IMR-90 (cell line): ENCODE measurements around the gene MAP2K2. TPM values are rescaled to one million over a fixed set of nuclear protein-coding genes. Genes with fewer than 3 reads are reported as not detected.

Experiments
- ATAC-seq: fragments of 200-7000 bp; cut with Tn5 transposase; 2 replicates; pipeline ENCODE4 v1.9.1; 2020; ENCODE audit warnings: low read depth, mild to moderate bottlenecking, moderate library complexity
- BruUV-seq: library from RNA; stranded (reverse); fragments of 400-500 nt; replicated peaks from 2 replicates; lab custom pipeline; 2021; lab: Mats Ljungman, UMichigan
- CTCF ChIA-PET: fragments of 300-600 bp; formaldehyde crosslinking; extraction: SDS; loops from one replicate; lab custom pipeline; 2021; ENCODE audit warnings: antibody characterized with exemption; lab: Yijun Ruan, JAX
- POLR2A ChIA-PET: fragments of 300-600 bp; sonication (Branson Sonifier 250); formaldehyde crosslinking; loops from one replicate; lab custom pipeline; 2022; ENCODE audit warnings: antibody characterized with exemption; ENCODE audit not compliant: unreplicated experiment; lab: Charles Lee
- DNase-seq: peaks from one replicate; pipeline ENCODE4 v3.0.0; 2013
- H2AFZ ChIP-seq: replicated peaks from 2 replicates; pipeline ENCODE3; 2013; ENCODE audit warnings: low read length, mild to moderate bottlenecking; ENCODE audit not compliant: poor library complexity
- H2AK5ac ChIP-seq: 2 replicates; pipeline ENCODE4 v1.6.1; 2013; ENCODE audit warnings: low read depth, low read length, inconsistent platforms
- H2AK9ac ChIP-seq: replicated peaks from 2 replicates; pipeline ENCODE3; 2013; ENCODE audit warnings: mild to moderate bottlenecking, low read depth, low read length, moderate library complexity; ENCODE audit not compliant: poor library complexity
- H2BK120ac ChIP-seq: 2 replicates; pipeline ENCODE4 v1.6.1; 2013; ENCODE audit warnings: low read depth, low read length, inconsistent platforms
- H2BK15ac ChIP-seq: 3 replicates; pipeline ENCODE4 v1.6.1; 2013; ENCODE audit warnings: low read depth, low read length, inconsistent platforms
- H2BK20ac ChIP-seq: 2 replicates; pipeline ENCODE4 v1.6.1; 2013; ENCODE audit warnings: low read depth, mild to moderate bottlenecking, inconsistent platforms, low read length, moderate library complexity
- H2BK5ac ChIP-seq: 2 replicates; pipeline ENCODE4 v1.6.1; 2013; ENCODE audit warnings: mild to moderate bottlenecking, low read depth, low read length, inconsistent platforms; ENCODE audit not compliant: poor library complexity, severe bottlenecking
- H3K14ac ChIP-seq: replicated peaks from 2 replicates; pipeline ENCODE4 v1.6.1; 2013; ENCODE audit warnings: low read depth, low read length, inconsistent platforms
- H3K18ac ChIP-seq: 2 replicates; pipeline ENCODE4 v1.6.1; 2013; ENCODE audit warnings: low read depth, low read length, control low read depth
- H3K23ac ChIP-seq: 2 replicates; pipeline ENCODE4 v1.6.1; 2013; ENCODE audit warnings: low read depth, low read length, inconsistent platforms
- H3K27ac ChIP-seq: 2 replicates; pipeline ENCODE4 v1.5.1; 2013; ENCODE audit warnings: mild to moderate bottlenecking, control low read depth, low read length; ENCODE audit not compliant: insufficient read depth
- H3K27me3 ChIP-seq: 2 replicates; pipeline ENCODE4 v1.6.1; 2013; ENCODE audit warnings: low read length; ENCODE audit not compliant: control insufficient read depth, insufficient read depth
- H3K36me3 ChIP-seq: 2 replicates; pipeline ENCODE4 v1.6.1; 2013; ENCODE audit warnings: low read length, mixed read lengths; ENCODE audit not compliant: control insufficient read depth, insufficient read depth
- H3K4ac ChIP-seq: 2 replicates; pipeline ENCODE4 v1.6.1; 2013; ENCODE audit warnings: low read depth, low read length, inconsistent platforms
- H3K4me1 ChIP-seq: 2 replicates; pipeline ENCODE4 v1.6.1; 2013; ENCODE audit warnings: low read length, mixed read lengths; ENCODE audit not compliant: control insufficient read depth, insufficient read depth
- H3K4me2 ChIP-seq: 2 replicates; pipeline ENCODE4 v1.6.1; 2013; ENCODE audit warnings: low read depth, mild to moderate bottlenecking, control low read depth, low read length, moderate library complexity
- H3K4me3 ChIP-seq: 2 replicates; pipeline ENCODE4 v1.5.1; 2013; ENCODE audit warnings: low read depth, mild to moderate bottlenecking, control low read depth, low read length, moderate library complexity; ENCODE audit not compliant: insufficient read depth
- H3K56ac ChIP-seq: 2 replicates; pipeline ENCODE4 v1.6.1; 2013; ENCODE audit warnings: low read length, inconsistent platforms; ENCODE audit not compliant: insufficient read depth; ENCODE audit errors: extremely low read depth
- H3K79me1 ChIP-seq, 2 experiments: 2 replicates each; pipeline ENCODE4 v1.6.1; 2013; ENCODE audit warnings: low read length in 2 of 2, inconsistent platforms in 1 of 2, low read depth in 1 of 2
- H3K9ac ChIP-seq: 2 replicates; pipeline ENCODE4 v1.6.1; 2013; ENCODE audit warnings: low read depth, low read length, control low read depth
- H3K9me1 ChIP-seq: 2 replicates; pipeline ENCODE4 v1.6.1; 2013; ENCODE audit warnings: low read length, inconsistent platforms; ENCODE audit not compliant: insufficient read depth
- H3K9me3 ChIP-seq: 2 replicates; pipeline ENCODE4 v1.6.1; 2013; ENCODE audit warnings: low read length; ENCODE audit not compliant: control insufficient read depth, insufficient read depth
- H4K20me1 ChIP-seq: 2 replicates; pipeline ENCODE4 v1.6.1; 2013; ENCODE audit warnings: low read length, inconsistent platforms; ENCODE audit not compliant: insufficient read depth
- H4K5ac ChIP-seq: 2 replicates; pipeline ENCODE4 v1.6.1; 2013; ENCODE audit warnings: mild to moderate bottlenecking, low read depth, low read length, control low read depth
- H4K8ac ChIP-seq, 2 experiments: 2 replicates each; pipeline ENCODE4 v1.6.1; 2013; ENCODE audit warnings: low read depth in 2 of 2, low read length in 2 of 2, control low read depth in 1 of 2, inconsistent platforms in 1 of 2
- H4K91ac ChIP-seq: 2 replicates; pipeline ENCODE4 v1.6.1; 2013; ENCODE audit warnings: low read depth, low read length, inconsistent platforms; ENCODE audit not compliant: insufficient read depth
- BHLHE40 ChIP-seq: fragments of 150-350 bp; IDR thresholded peaks from 2 replicates; pipeline ENCODE4 v1.6.1; 2016; ENCODE audit warnings: mild to moderate bottlenecking, low read depth, low read length
- CEBPB ChIP-seq: IDR thresholded peaks from 2 replicates; pipeline ENCODE4 v1.6.1; 2012; ENCODE audit warnings: low read depth, low read length, improper control_type of control experiment
- CHD1 ChIP-seq: IDR thresholded peaks from 2 replicates; pipeline ENCODE4 v1.6.1; 2012; ENCODE audit warnings: low read depth, low read length, improper control_type of control experiment
- FOS ChIP-seq: fragments of 150-350 bp; IDR thresholded peaks from 2 replicates; pipeline ENCODE4 v1.6.1; 2016; ENCODE audit warnings: low read depth, low read length
- MAFK ChIP-seq: IDR thresholded peaks from 2 replicates; pipeline ENCODE4 v1.6.1; 2012; ENCODE audit warnings: low read depth, low read length, improper control_type of control experiment
- MAZ ChIP-seq: IDR thresholded peaks from 2 replicates; pipeline ENCODE4 v1.6.1; 2012; ENCODE audit warnings: low read depth, mild to moderate bottlenecking, low read length, improper control_type of control experiment, moderate library complexity, borderline replicate concordance
- MXI1 ChIP-seq: IDR thresholded peaks from 2 replicates; pipeline ENCODE4 v1.6.1; 2012; ENCODE audit warnings: low read depth, mild to moderate bottlenecking, low read length, moderate library complexity, borderline replicate concordance
- POLR2A ChIP-seq: IDR thresholded peaks from 2 replicates; pipeline ENCODE4 v1.6.1; 2012; ENCODE audit warnings: mild to moderate bottlenecking, low read depth, low read length
- RAD21 ChIP-seq: IDR thresholded peaks from 2 replicates; pipeline ENCODE4 v1.6.1; 2012; ENCODE audit warnings: low read length, improper control_type of control experiment
- RCOR1 ChIP-seq: IDR thresholded peaks from 2 replicates; pipeline ENCODE4 v1.6.1; 2012; ENCODE audit warnings: mild to moderate bottlenecking, low read length, improper control_type of control experiment; ENCODE audit not compliant: insufficient replicate concordance
- SMC3 ChIP-seq: fragments of 150-350 bp; IDR thresholded peaks from 2 replicates; pipeline ENCODE4 v1.6.1; 2016; ENCODE audit warnings: low read depth, mild to moderate bottlenecking, antibody characterized with exemption, low read length, moderate library complexity
- WGBS, 2 experiments: methylation state at CpG; one replicate each; pipeline versions ENCODE4 v1.1.5 to v1.1.7; 2013; ENCODE audit warnings: missing lambda C conversion rate in 2 of 2; ENCODE audit not compliant: insufficient read length in 1 of 2; ENCODE audit errors: extremely low coverage in 2 of 2; 5-methylcytosine and 5-hydroxymethylcytosine counted together
- dilution Hi-C: fragments of 300-500 bp; cut with HindIII; formaldehyde crosslinking; loops from one replicate; pipeline ENCODE4 v1.14.3; 2018; ENCODE audit warnings: low sequenced_read_pairs; ENCODE audit not compliant: unreplicated experiment
- in situ Hi-C: fragments of 300-500 bp; cut with MboI; formaldehyde crosslinking; loops from 3 replicates; pipeline ENCODE4 v1.14.3; 2019; ENCODE audit warnings: low sequenced_read_pairs, inconsistent platforms, mixed read lengths
- intact Hi-C: fragments of 100-400 bp; cut with micrococcal nuclease; formaldehyde crosslinking; loops from 2 replicates; pipeline ENCODE4 v1.10.0; 2022
- polyA plus RNA-seq, 3 experiments: library from polyadenylated mRNA; depleted of rRNA; stranded (reverse); fragments of >200 nt; gene quantifications; 2 replicates each; pipeline ENCODE4 v1.2.3, GENCODE V29; 2012; ENCODE audit warnings: low replicate concordance in 1 of 3
- total RNA-seq: library from RNA; depleted of rRNA; stranded (reverse); fragments of >200 nt; gene quantifications from 2 replicates; pipeline ENCODE4 v1.2.3, GENCODE V29; 2012
- TF ChIP-seq, protein P1 (sequence below): fragments of 150-350 bp; IDR thresholded peaks from 2 replicates; pipeline ENCODE4 v1.6.1; 2017; ENCODE audit warnings: mild to moderate bottlenecking, antibody characterized with exemption, low read length, low read depth
- TF ChIP-seq, protein P2 (sequence below): fragments of 150-350 bp; IDR thresholded peaks from 2 replicates; pipeline ENCODE4 v1.6.1; 2016; ENCODE audit warnings: low read depth, mild to moderate bottlenecking, low read length, moderate library complexity, borderline replicate concordance
- TF ChIP-seq, protein P3 (sequence below): conservative IDR thresholded peaks from 2 replicates; pipeline ENCODE4 v1.5.1; 2012; ENCODE audit warnings: mild to moderate bottlenecking, low read depth, low read length, improper control_type of control experiment

The MAP2K2 gene
- total and polyA plus RNA-seq, 2 of the 4 experiments (the other 2 are of a cell fraction) = 115 to 151 TPM

DNA sequence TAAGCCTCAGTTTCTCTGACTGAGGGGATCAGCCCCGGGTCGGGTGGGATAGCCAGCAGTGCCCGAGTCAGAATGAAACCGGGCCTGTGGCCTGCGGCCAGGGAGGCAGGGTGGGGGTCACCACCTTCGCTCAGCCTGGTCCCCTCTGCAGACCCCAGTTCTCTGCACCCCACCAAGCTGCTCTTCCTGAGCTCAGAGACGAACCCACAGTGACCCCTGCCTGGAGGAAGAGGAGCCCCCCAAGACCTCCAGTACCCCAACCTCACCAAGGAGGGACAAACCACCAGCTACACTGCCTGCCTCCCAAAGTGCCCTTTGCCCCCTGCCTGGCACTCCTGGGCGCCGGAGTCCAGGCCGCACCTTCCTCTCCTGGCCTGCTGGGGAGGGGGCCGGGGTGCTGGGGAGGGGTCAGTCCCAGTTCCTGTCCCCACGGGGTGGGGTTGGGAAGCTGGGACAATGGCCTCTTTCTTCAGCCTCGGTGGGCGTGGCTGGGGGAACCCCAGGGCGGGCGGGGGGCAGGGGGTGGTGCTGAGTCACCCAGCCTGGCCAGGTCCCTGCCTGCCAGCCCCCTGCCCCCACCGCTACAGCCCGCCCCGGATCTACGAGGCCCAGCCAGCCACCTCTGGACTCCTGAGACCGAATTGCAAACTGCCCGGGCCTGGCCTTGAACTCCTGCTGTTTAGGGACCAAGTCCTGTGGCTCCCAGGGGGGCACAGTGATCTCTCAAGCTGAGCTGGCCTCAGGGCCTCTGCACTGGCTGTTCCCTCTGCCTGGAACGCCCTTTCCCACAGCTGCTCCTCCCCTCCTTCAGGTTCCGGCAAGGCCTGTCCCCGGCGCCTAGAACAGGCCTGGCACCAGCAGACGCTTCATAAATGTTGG is 71.6 kb downstream of the MAP2K2 start:
- H4K5ac ChIP-seq = no peak overlapping the region
- peak overlapping the region; percentile 36; the same call in 1 of the 2 replicates for H3K4ac ChIP-seq
- H2AK9ac ChIP-seq = peak overlapping the region; percentile 56
- CTCF ChIA-PET = interaction anchor here (0.5 kb wide), 1 partner anchor 756 kb away, joined by 3 read pairs; no protein-coding TSS in a partner anchor
- H2BK5ac ChIP-seq = peak overlapping the region; percentile 49
- peak overlapping the region; percentile 25; the same call in 1 of the 2 replicates for H4K91ac ChIP-seq
- peaks cover 58% of the 10 kb centered on the region for H3K36me3 ChIP-seq
- no peak overlapping the region; the same call in 1 of the 2 replicates for H3K18ac ChIP-seq
- no peak overlapping the region for H3K23ac ChIP-seq
- peak; percentile 20 for DNase-seq
- no peak overlapping the region for H2AFZ ChIP-seq
- dilution Hi-C loops = no loop called here
- H3K14ac ChIP-seq = no peak overlapping the region
- BruUV-seq = no TSS peak
- H3K4me3 ChIP-seq = no peak overlapping the region
- no peak overlapping the region; the same call in 1 of the 2 replicates for H2AK5ac ChIP-seq
- H3K27me3 ChIP-seq = no peaks in the 10 kb centered on the region
- peak overlapping the region; percentile 75 for H3K27ac ChIP-seq
- peaks cover 10 to 61% of the 10 kb centered on the region in 2 experiments for H3K79me1 ChIP-seq
- peaks cover 91% of the 10 kb centered on the region for H4K20me1 ChIP-seq
- H3K9me3 ChIP-seq = no peaks in the 10 kb centered on the region
- no peak overlapping the region for H2BK15ac ChIP-seq
- no peak overlapping the region for H3K9ac ChIP-seq
- WGBS, 2 experiments = 69% methylated on average over 7 of the region's 27 CpGs; no CpG with 5 or more reads in 1 of the 2 experiments
- H4K8ac ChIP-seq = no peak overlapping the region; a peak in 1 of 4 replicates
- intact Hi-C loops = no loop called here
- no peak overlapping the region for H3K56ac ChIP-seq
- peaks cover 10% of the 10 kb centered on the region for H3K9me1 ChIP-seq
- peaks cover 19% of the 10 kb centered on the region for H3K4me1 ChIP-seq
- H2BK20ac ChIP-seq = no peak overlapping the region
- peak overlapping the region; percentile 8; the same call in 1 of the 2 replicates for H3K4me2 ChIP-seq
- no peak overlapping the region for H2BK120ac ChIP-seq
- POLR2A ChIA-PET = no interaction called here
- in situ Hi-C loops = no loop called here
- peak; percentile 42 for ATAC-seq
- TF ChIP-seq, protein P1, sequence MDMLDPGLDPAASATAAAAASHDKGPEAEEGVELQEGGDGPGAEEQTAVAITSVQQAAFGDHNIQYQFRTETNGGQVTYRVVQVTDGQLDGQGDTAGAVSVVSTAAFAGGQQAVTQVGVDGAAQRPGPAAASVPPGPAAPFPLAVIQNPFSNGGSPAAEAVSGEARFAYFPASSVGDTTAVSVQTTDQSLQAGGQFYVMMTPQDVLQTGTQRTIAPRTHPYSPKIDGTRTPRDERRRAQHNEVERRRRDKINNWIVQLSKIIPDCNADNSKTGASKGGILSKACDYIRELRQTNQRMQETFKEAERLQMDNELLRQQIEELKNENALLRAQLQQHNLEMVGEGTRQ = no peak
- TF ChIP-seq CEBPB (no peak), MXI1 (no peak), RCOR1 (no peak), MAZ (no peak), FOS (no peak), RAD21 (no peak), CHD1 (no peak), MAFK (no peak), POLR2A (no peak), SMC3 (no peak), BHLHE40 (no peak)
- TF ChIP-seq, protein P2, sequence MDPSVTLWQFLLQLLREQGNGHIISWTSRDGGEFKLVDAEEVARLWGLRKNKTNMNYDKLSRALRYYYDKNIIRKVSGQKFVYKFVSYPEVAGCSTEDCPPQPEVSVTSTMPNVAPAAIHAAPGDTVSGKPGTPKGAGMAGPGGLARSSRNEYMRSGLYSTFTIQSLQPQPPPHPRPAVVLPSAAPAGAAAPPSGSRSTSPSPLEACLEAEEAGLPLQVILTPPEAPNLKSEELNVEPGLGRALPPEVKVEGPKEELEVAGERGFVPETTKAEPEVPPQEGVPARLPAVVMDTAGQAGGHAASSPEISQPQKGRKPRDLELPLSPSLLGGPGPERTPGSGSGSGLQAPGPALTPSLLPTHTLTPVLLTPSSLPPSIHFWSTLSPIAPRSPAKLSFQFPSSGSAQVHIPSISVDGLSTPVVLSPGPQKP = no peak
- TF ChIP-seq, protein P3, sequence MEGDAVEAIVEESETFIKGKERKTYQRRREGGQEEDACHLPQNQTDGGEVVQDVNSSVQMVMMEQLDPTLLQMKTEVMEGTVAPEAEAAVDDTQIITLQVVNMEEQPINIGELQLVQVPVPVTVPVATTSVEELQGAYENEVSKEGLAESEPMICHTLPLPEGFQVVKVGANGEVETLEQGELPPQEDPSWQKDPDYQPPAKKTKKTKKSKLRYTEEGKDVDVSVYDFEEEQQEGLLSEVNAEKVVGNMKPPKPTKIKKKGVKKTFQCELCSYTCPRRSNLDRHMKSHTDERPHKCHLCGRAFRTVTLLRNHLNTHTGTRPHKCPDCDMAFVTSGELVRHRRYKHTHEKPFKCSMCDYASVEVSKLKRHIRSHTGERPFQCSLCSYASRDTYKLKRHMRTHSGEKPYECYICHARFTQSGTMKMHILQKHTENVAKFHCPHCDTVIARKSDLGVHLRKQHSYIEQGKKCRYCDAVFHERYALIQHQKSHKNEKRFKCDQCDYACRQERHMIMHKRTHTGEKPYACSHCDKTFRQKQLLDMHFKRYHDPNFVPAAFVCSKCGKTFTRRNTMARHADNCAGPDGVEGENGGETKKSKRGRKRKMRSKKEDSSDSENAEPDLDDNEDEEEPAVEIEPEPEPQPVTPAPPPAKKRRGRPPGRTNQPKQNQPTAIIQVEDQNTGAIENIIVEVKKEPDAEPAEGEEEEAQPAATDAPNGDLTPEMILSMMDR = no peak
